ENCODE measurements around the gene STK39.
A peak's percentile ranks its signal among the peaks of the same experiment; 100 is the strongest.

STK39 gene

GRCh38 chr2:168253379-168253778, 6.0 kb upstream of the STK39 start:
- TF ChIP-seq, protein P1, sequence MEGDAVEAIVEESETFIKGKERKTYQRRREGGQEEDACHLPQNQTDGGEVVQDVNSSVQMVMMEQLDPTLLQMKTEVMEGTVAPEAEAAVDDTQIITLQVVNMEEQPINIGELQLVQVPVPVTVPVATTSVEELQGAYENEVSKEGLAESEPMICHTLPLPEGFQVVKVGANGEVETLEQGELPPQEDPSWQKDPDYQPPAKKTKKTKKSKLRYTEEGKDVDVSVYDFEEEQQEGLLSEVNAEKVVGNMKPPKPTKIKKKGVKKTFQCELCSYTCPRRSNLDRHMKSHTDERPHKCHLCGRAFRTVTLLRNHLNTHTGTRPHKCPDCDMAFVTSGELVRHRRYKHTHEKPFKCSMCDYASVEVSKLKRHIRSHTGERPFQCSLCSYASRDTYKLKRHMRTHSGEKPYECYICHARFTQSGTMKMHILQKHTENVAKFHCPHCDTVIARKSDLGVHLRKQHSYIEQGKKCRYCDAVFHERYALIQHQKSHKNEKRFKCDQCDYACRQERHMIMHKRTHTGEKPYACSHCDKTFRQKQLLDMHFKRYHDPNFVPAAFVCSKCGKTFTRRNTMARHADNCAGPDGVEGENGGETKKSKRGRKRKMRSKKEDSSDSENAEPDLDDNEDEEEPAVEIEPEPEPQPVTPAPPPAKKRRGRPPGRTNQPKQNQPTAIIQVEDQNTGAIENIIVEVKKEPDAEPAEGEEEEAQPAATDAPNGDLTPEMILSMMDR (IDR thresholded peaks at IDR 0.05; ENCODE audit: extremely low read depth, missing control alignments) = no peak
- no peak for DNase-seq (ENCODE audit: low spot score)

DNA sequence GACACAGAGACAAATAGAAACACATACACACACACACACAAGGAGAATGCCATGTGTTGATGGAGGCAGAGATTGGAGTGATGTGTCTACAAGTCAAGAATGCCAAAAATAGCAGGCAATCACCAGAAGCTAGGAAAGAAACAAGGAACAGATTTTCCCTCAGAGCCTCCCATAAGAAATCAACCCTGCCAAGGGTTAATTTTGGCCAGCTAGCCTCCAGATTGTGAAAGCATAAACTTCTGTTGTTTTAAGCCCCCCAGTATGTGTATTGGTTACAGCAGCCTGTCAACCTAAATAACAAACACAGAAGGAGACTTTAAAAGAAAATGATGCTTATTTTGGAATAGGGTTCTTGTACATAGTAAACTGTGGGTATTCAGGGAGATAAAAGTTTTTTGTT, 5.6 kb upstream of the STK39 start:
- DNase-seq (ENCODE audit: low spot score) = no peak
- TF ChIP-seq, protein P1 (IDR thresholded peaks at IDR 0.05; ENCODE audit: extremely low read depth, missing control alignments) = no peak

GRCh38 chr2:168246483-168247340, 683 bp downstream of the STK39 start:
- DNase-seq (ENCODE audit: low spot score) = peak; percentile 72
- TF ChIP-seq, protein P1 (IDR thresholded peaks at IDR 0.05; ENCODE audit: extremely low read depth, missing control alignments) = no peak

GRCh38 chr2:168246072-168246482, 1.3 kb downstream of the STK39 start:
- no peak for DNase-seq (ENCODE audit: low spot score)
- TF ChIP-seq, protein P1 (IDR thresholded peaks at IDR 0.05; ENCODE audit: extremely low read depth, missing control alignments) = no peak

DNA sequence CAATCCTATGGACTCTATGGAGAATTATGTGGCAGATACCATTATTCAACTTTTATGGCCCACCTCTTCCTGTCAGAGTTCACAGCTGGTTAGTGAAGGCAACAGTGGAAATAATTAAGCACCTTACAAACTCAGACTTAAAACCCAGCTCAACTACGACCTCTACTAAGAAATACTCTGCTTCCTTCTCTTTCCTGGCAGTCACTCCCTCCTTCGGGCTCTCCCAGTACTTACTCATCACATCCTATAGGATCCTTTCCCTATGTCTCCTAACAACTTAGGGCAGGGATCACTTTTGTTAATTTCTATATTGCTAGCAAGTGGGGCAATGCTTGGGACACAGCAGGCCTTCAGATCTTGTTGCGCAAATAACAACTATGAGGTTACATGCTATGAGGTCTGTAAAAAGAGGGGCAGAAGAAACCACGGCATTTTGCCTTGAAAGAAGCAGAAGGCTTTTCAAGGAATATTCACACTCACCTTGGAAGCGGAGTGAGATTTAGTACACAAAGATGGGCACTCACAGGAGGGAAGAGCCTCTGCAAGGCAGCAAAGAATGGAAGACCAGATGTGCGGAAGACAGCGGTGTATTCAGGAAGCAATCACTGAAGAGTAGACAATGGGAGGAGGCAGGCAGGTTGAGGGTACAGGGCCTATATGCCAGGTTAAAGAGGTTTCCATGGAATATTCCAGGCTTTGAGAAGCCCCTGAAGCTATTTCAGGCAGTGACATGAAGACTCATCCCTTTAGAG, 2.1 kb downstream of the STK39 start:
- DNase-seq (ENCODE audit: low spot score) = no peak
- TF ChIP-seq, protein P1 (IDR thresholded peaks at IDR 0.05; ENCODE audit: extremely low read depth, missing control alignments) = no peak

DNA sequence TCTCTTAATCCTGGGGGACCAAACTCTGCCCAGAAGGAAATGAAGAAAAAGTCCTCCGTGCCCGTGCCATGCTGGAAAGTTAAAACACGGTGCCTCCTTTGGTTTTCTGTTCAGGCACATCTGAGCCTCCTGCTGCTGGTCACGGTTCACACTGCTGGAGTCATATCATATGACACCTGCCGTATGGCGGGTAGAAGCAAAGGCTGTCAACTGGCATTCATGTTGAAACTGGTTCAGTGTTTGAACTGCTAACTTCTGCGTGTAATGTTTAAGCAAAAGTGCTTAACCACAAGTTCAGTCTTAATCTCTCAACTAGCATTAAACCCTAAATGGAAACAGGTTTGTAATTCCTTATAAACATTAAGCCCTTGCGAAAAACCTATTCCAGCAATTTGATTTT, 3.1 kb downstream of the STK39 start:
- TF ChIP-seq, protein P1 (IDR thresholded peaks at IDR 0.05; ENCODE audit: extremely low read depth, missing control alignments) = no peak
- DNase-seq (ENCODE audit: low spot score) = no peak

DNA sequence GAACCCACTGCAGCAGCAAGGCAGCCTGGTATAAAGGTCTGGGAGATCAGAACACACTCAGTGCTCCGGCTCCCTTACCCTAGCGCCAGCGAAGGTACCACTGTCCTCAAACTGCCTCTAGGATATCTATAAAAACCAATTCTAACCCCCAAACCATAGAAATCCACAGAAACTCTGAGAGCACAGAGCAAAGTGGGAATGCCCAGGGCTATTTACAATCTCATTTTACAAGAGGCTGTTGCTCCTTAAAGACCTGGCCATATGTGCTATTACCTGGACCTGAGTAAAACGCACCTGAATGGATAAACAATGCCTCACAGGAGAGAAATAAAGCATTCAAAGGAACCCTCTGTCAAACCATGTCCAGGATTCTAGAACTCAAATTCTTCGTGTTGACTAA, 4.3 kb downstream of the STK39 start:
- no peak for DNase-seq (ENCODE audit: low spot score)

More for the DNA sequence above, 4.3 kb downstream of the STK39 start:
- TF ChIP-seq, protein P1 (IDR thresholded peaks at IDR 0.05; ENCODE audit: extremely low read depth, missing control alignments) = no peak

All from GM20000 (cell line).